Activated CD4-positive, alpha-beta T cell treated with anti-CD3 and anti-CD28 coated beads, Interleukin-2, amount 50 U/mL, for 24 hours (primary cell): ENCODE data around the gene CRY1.
A peak's percentile ranks its signal among the peaks of the same experiment; 100 is the strongest.

ENCODE experiments used
- DNase-seq, 2 donors: peaks; one replicate each; pipeline ENCODE4 v3.0.0-alpha.2; 2020; ENCODE audit warnings: low read depth in 1 of 2, low spot score in 1 of 2

CRY1 gene

GRCh38 chr12:106973545-106973944, 119.8 kb downstream of the CRY1 start:
- no peak for DNase-seq

GRCh38 chr12:106971065-106971464, 122.3 kb downstream of the CRY1 start:
- no peak for DNase-seq

- no peak for DNase-seq
These were observed 128.8 kb downstream of the CRY1 start for GRCh38 chr12:106964526-106964925.

GRCh38 chr12:106962286-106962685, 131.1 kb downstream of the CRY1 start:
- no peak for DNase-seq

- DNase-seq = no peak
These were observed 132.9 kb downstream of the CRY1 start for GRCh38 chr12:106960443-106960842.

GRCh38 chr12:106957583-106957982, 135.8 kb downstream of the CRY1 start:
- no peak for DNase-seq

- DNase-seq = peak; percentile 21 to 32
These were observed 137.2 kb downstream of the CRY1 start for GRCh38 chr12:106956048-106956578.

- peak; percentile 75 to 80 for DNase-seq
These were observed 137.8 kb downstream of the CRY1 start, which contains the start of gene TMEM263 for GRCh38 chr12:106955377-106956047. Gene TMEM263 (plus strand): TSS chr12:106955907. CDS start chr12:106967117, 11,210 bp downstream.

GRCh38 chr12:106954462-106955376, 138.6 kb downstream of the CRY1 start:
- peak in 1 of 2 donors; percentile 1 for DNase-seq

GRCh38 chr12:106953352-106954250, 139.7 kb downstream of the CRY1 start:
- DNase-seq = no peak

- DNase-seq = no peak
These were observed 142.8 kb downstream of the CRY1 start for GRCh38 chr12:106950591-106950990.

GRCh38 chr12:106947461-106947860, 145.9 kb downstream of the CRY1 start:
- no peak for DNase-seq

- no peak for DNase-seq
These were observed 148.0 kb downstream of the CRY1 start for GRCh38 chr12:106945261-106945851.

GRCh38 chr12:106942775-106943174, 150.6 kb downstream of the CRY1 start:
- no peak for DNase-seq

GRCh38 chr12:106941481-106942156, 151.7 kb downstream of the CRY1 start:
- DNase-seq = no peak
